ENCODE results near the gene C2. TPM values are rescaled to one million over a fixed set of nuclear protein-coding genes. Genes with fewer than 3 reads are reported as not detected.

C2 gene
- total RNA-seq, 3 donors from 2014 or later = 5.5 to 33.7 (median 17.9) TPM

DNA sequence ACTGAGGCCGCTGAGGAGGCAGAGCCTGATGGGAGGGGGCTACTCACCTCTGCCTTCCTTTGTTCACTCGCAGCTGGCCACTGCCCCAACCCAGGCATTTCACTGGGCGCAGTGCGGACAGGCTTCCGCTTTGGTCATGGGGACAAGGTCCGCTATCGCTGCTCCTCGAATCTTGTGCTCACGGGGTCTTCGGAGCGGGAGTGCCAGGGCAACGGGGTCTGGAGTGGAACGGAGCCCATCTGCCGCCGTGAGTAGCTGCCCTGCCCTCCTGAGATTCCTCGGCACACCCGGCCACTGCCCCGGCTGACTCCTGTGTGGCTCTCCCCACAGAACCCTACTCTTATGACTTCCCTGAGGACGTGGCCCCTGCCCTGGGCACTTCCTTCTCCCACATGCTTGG lies 6.0 kb downstream of the C2 start:
- Histone ChIP-seq H3K4me3 (no peak overlapping the region), H3K4me1 (ENCODE audit: low read depth) (no peaks in the 10 kb centered on the region), H3K9me3 (no peaks in the 10 kb centered on the region), H3K36me3 (ENCODE audit: low read depth) (no peaks in the 10 kb centered on the region)
- TF ChIP-seq, protein P1, sequence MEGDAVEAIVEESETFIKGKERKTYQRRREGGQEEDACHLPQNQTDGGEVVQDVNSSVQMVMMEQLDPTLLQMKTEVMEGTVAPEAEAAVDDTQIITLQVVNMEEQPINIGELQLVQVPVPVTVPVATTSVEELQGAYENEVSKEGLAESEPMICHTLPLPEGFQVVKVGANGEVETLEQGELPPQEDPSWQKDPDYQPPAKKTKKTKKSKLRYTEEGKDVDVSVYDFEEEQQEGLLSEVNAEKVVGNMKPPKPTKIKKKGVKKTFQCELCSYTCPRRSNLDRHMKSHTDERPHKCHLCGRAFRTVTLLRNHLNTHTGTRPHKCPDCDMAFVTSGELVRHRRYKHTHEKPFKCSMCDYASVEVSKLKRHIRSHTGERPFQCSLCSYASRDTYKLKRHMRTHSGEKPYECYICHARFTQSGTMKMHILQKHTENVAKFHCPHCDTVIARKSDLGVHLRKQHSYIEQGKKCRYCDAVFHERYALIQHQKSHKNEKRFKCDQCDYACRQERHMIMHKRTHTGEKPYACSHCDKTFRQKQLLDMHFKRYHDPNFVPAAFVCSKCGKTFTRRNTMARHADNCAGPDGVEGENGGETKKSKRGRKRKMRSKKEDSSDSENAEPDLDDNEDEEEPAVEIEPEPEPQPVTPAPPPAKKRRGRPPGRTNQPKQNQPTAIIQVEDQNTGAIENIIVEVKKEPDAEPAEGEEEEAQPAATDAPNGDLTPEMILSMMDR (IDR thresholded peaks at IDR 0.05) = no peak
- no peak for ATAC-seq
- DNase-seq = no peak
- intact Hi-C loops (cut with DNase I, micrococcal nuclease) = no loop called here

DNA sequence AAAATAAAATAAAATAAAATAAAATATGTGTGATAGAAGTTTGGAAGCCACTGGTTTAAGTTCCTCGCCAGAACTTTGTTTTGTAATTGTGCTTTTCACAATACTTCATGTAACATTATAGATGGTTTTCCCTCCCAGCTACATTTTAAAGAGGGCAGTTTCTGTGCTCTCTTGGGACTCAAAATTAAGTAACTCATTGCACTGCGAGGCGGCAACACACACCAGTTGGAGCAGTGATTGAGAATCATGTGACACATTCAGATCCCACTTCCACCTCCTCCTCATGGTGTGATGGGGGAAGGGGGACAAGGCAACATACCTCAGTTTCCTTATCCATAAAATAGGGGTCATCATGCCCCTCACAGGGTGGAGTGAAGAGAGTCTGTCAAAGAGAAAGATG lies 7.5 kb downstream of the C2 start:
- no peaks in the 10 kb centered on the region for H3K4me1 ChIP-seq (ENCODE audit: low read depth)
- DNase-seq = no peak
- no peaks in the 10 kb centered on the region for H3K9me3 ChIP-seq
- H3K36me3 ChIP-seq (ENCODE audit: low read depth) = no peaks in the 10 kb centered on the region
- H3K4me3 ChIP-seq = no peak overlapping the region
- ATAC-seq = no peak
- TF ChIP-seq, protein P1 (IDR thresholded peaks at IDR 0.05) = no peak
- intact Hi-C loops (cut with DNase I, micrococcal nuclease) = no loop called here

DNA sequence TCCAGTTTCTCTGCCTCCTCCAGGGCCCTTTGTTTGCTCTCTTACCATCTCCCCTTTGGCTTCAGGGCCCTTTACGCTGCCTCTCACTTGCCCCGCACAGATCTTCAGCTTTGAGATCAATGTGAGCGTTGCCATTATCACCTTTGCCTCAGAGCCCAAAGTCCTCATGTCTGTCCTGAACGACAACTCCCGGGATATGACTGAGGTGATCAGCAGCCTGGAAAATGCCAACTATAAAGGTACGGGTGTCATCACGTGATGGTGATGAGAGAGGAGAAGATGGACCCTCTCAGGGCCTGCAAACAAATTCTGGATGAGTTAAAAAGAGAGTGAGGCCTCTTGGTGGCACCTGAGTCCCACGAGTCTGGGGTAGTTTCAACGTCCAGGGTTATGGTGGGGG lies 8.3 kb downstream of the C2 start:
- TF ChIP-seq, protein P1 (IDR thresholded peaks at IDR 0.05) = no peak
- Histone ChIP-seq H3K4me1 (ENCODE audit: low read depth) (no peaks in the 10 kb centered on the region), H3K36me3 (ENCODE audit: low read depth) (no peaks in the 10 kb centered on the region), H3K4me3 (no peak overlapping the region), H3K9me3 (no peaks in the 10 kb centered on the region)
- DNase-seq (no peak), ATAC-seq (no peak)
- intact Hi-C loops (cut with DNase I, micrococcal nuclease) = no loop called here

DNA sequence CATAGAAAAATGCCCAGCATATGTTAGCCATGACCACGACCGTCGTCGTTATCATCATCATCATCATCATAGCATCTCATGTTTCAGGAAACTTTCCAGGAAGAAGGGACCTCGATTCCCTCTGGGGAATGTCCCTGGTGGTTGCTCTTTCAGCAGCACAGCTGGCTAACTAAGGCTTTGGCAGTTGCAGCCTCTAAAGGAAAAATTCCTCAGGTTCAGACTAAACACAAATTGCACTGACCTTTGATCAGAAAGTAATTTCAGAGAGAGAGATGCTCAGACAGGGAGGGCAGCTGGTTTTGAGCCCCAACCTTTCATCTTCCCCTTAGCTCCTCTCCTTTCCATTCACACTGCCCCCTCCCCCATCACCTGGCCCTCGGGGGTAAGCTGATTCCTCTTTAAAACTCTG lies 12.7 kb downstream of the C2 start:
- intact Hi-C loops (cut with DNase I, micrococcal nuclease) = no loop called here
- DNase-seq (no peak), ATAC-seq (peak; percentile 64)
- TF ChIP-seq, protein P1 (IDR thresholded peaks at IDR 0.05) = no peak
- Histone ChIP-seq H3K9me3 (no peaks in the 10 kb centered on the region), H3K36me3 (ENCODE audit: low read depth) (no peaks in the 10 kb centered on the region), H3K4me1 (ENCODE audit: low read depth) (no peaks in the 10 kb centered on the region), H3K4me3 (no peak overlapping the region)

- Histone ChIP-seq H3K36me3 (ENCODE audit: low read depth) (no peaks in the 10 kb centered on the region), H3K9me3 (no peaks in the 10 kb centered on the region), H3K4me1 (ENCODE audit: low read depth) (peaks cover 10% of the 10 kb centered on the region), H3K4me3 (no peak overlapping the region)
- no peak for DNase-seq
- intact Hi-C loops (cut with DNase I, micrococcal nuclease) = no loop called here
- ATAC-seq = no peak
- TF ChIP-seq, protein P1 (IDR thresholded peaks at IDR 0.05) = no peak
Observed at GRCh38 chr6:31943742-31944141, 16.2 kb downstream of the C2 start.

DNA sequence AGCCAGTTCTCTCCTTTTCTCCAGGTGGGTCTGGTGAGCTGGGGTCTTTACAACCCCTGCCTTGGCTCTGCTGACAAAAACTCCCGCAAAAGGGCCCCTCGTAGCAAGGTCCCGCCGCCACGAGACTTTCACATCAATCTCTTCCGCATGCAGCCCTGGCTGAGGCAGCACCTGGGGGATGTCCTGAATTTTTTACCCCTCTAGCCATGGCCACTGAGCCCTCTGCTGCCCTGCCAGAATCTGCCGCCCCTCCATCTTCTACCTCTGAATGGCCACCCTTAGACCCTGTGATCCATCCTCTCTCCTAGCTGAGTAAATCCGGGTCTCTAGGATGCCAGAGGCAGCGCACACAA lies 17.6 kb downstream of the C2 start:
- no peak for ATAC-seq
- H3K36me3 ChIP-seq (ENCODE audit: low read depth) = no peaks in the 10 kb centered on the region
- H3K4me1 ChIP-seq (ENCODE audit: low read depth) = peaks cover 10% of the 10 kb centered on the region
- no peak for DNase-seq
- H3K9me3 ChIP-seq = no peaks in the 10 kb centered on the region
- no peak overlapping the region for H3K4me3 ChIP-seq
- TF ChIP-seq, protein P1 (IDR thresholded peaks at IDR 0.05) = no peak
- intact Hi-C loops (cut with DNase I, micrococcal nuclease) = no loop called here
